Thyroid gland (tissue), 4 donors: ENCODE data around the gene PDZD7.

ENCODE experiments used
- CTCF ChIP-seq, 6 experiments: fragments of 200-600 bp in 3 of 6; fragments of 450-650 bp in 3 of 6; sonication (generic) in 3 of 6; IDR thresholded peaks; one replicate each; pipeline ENCODE4 v1.5.1; 2016 to 2019; ENCODE audit warnings: antibody characterized with exemption in 6 of 6, mild to moderate bottlenecking in 2 of 6, inconsistent platforms in 1 of 6, moderate library complexity in 1 of 6
- POLR2A ChIP-seq, 2 donors: fragments of 450-650 bp; IDR thresholded peaks; one replicate each; pipeline ENCODE4 v1.6.1; 2017; ENCODE audit warnings: antibody characterized with exemption in 2 of 2, mild to moderate bottlenecking in 2 of 2, moderate library complexity in 1 of 2

DNA sequence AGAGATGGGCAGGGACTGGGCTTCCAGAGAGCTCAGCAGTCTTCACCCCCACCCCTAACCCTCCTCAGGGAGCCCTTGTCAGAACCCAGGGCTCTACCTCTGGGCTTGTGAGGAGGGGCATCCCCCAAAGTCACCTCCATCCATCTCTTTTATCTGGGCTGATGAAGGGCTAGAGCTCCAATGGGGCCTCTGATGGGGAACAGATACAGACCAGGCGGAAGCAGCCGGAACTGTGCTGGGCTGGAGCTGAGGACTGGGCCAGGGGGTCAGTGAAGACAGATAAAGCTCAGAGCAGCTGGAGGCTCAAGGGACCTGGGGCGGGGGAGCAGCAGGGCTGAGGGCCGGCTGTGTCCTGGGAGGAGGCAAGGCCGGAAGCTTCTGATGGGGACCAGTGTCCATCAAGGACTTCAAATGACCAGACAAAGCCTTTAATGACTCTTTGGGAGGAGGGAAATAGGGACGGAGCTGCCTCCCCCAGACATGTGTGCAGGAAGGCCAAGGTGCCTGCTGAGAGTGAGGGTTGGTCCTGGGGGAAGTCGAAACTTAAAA, 41.0 kb upstream of the PDZD7 start:
- TF ChIP-seq CTCF (IDR thresholded peaks at IDR 0.05), result no peak
- TF ChIP-seq POLR2A (IDR thresholded peaks at IDR 0.05), result no peak
